K562 (cell line): Measurements from ENCODE around the gene PBX1. TPM values are rescaled to one million over a fixed set of nuclear protein-coding genes. Genes with fewer than 3 reads are reported as not detected.

Experiments used
- CEBPB ChIP-seq: fragments of 450-650 bp; IDR thresholded peaks from 2 replicates; pipeline ENCODE4 v1.6.1; 2016; ENCODE audit warnings: missing genetic modification characterization, missing compliant biosample characterization
- NFYB ChIP-seq: IDR thresholded peaks from 2 replicates; pipeline ENCODE4 v1.6.1; 2011; ENCODE audit warnings: mild to moderate bottlenecking, moderate library complexity; ENCODE audit not compliant: insufficient read length; ENCODE audit errors: extremely low read depth
- RB1 ChIP-seq: fragments of 450-650 bp; IDR thresholded peaks from 2 replicates; pipeline ENCODE4 v1.6.1; 2017; ENCODE audit warnings: low read depth, mild to moderate bottlenecking
- SIRT6 ChIP-seq: IDR thresholded peaks from one replicate; pipeline ENCODE4 v1.6.1; 2012; ENCODE audit warnings: low read depth, mild to moderate bottlenecking, control low read depth, inconsistent platforms, low read length, moderate library complexity
- polyA plus RNA-seq, 8 experiments: library from polyadenylated mRNA; depleted of rRNA in 4 of 8; stranded (reverse) in 5 of 8; unstranded in 3 of 8; fragments of >200 nt; fragmentation: Nextera tagmentation in 2 of 8; fragmentation: Illumina TruSeq in 1 of 8; extraction: Ambion mirVana in 2 of 8; extraction: Trizol in 1 of 8; gene quantifications; 2 replicates each; pipeline versions ENCODE4 v1.2.1 to v1.2.3, GENCODE V29; 2011 to 2014; ENCODE audit warnings: inconsistent platforms in 1 of 8, missing spikeins in 1 of 8
- total RNA-seq, 7 experiments: library from RNA; depleted of rRNA in 6 of 7; stranded (reverse); fragments of >200 nt in 6 of 7; fragmentation: Illumina TruSeq in 2 of 7; extraction: Trizol in 2 of 7; gene quantifications; 2 replicates each; pipeline versions ENCODE4 v1.2.1 to v1.2.3, GENCODE V29; 2011 to 2021; ENCODE audit warnings: low replicate concordance in 1 of 7
- TF ChIP-seq, protein P1 (sequence below): fragments of 450-650 bp; IDR thresholded peaks from 2 replicates; pipeline ENCODE4 v1.6.1; 2016; ENCODE audit warnings: mild to moderate bottlenecking, moderate library complexity
- TF ChIP-seq, protein P2 (sequence below): fragments of 450-650 bp; conservative IDR thresholded peaks from 2 replicates; pipeline ENCODE4 v1.6.1; 2016; ENCODE audit warnings: missing genetic modification characterization, low read depth, mild to moderate bottlenecking, control low read depth, missing compliant biosample characterization
- TF ChIP-seq, protein P3 (sequence below): sonication (generic); formaldehyde crosslinking; IDR thresholded peaks from 2 replicates; pipeline ENCODE4 v1.5.0; 2020; ENCODE audit warnings: missing genetic modification reagents

Gene PBX1
- total and polyA plus RNA-seq, 9 of the 15 experiments (the other 6 are each of a cell fraction or from before 2014, with no cell fraction given): 0.03 to 0.62 (median 0.17) TPM

DNA sequence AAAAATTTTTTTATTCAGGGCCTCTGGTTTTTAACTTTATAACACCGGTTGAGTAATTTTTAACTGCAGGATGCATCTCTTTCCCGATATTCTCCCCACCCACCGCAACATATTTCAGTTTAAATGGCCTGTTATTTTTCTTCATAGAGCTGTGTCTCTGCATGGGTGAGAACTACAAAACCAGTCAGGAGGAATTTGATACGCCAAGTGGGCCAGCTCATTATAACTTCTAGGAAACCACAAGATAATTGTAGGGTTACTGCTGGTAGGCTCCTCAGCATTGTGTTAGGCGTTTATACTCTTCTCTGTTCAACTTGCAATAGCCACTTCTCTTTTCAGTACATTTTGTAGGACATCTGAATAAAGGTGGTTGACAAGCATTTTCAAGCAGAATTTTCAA, 169.7 kb downstream of the PBX1 start (continued):
- TF ChIP-seq, protein P1, sequence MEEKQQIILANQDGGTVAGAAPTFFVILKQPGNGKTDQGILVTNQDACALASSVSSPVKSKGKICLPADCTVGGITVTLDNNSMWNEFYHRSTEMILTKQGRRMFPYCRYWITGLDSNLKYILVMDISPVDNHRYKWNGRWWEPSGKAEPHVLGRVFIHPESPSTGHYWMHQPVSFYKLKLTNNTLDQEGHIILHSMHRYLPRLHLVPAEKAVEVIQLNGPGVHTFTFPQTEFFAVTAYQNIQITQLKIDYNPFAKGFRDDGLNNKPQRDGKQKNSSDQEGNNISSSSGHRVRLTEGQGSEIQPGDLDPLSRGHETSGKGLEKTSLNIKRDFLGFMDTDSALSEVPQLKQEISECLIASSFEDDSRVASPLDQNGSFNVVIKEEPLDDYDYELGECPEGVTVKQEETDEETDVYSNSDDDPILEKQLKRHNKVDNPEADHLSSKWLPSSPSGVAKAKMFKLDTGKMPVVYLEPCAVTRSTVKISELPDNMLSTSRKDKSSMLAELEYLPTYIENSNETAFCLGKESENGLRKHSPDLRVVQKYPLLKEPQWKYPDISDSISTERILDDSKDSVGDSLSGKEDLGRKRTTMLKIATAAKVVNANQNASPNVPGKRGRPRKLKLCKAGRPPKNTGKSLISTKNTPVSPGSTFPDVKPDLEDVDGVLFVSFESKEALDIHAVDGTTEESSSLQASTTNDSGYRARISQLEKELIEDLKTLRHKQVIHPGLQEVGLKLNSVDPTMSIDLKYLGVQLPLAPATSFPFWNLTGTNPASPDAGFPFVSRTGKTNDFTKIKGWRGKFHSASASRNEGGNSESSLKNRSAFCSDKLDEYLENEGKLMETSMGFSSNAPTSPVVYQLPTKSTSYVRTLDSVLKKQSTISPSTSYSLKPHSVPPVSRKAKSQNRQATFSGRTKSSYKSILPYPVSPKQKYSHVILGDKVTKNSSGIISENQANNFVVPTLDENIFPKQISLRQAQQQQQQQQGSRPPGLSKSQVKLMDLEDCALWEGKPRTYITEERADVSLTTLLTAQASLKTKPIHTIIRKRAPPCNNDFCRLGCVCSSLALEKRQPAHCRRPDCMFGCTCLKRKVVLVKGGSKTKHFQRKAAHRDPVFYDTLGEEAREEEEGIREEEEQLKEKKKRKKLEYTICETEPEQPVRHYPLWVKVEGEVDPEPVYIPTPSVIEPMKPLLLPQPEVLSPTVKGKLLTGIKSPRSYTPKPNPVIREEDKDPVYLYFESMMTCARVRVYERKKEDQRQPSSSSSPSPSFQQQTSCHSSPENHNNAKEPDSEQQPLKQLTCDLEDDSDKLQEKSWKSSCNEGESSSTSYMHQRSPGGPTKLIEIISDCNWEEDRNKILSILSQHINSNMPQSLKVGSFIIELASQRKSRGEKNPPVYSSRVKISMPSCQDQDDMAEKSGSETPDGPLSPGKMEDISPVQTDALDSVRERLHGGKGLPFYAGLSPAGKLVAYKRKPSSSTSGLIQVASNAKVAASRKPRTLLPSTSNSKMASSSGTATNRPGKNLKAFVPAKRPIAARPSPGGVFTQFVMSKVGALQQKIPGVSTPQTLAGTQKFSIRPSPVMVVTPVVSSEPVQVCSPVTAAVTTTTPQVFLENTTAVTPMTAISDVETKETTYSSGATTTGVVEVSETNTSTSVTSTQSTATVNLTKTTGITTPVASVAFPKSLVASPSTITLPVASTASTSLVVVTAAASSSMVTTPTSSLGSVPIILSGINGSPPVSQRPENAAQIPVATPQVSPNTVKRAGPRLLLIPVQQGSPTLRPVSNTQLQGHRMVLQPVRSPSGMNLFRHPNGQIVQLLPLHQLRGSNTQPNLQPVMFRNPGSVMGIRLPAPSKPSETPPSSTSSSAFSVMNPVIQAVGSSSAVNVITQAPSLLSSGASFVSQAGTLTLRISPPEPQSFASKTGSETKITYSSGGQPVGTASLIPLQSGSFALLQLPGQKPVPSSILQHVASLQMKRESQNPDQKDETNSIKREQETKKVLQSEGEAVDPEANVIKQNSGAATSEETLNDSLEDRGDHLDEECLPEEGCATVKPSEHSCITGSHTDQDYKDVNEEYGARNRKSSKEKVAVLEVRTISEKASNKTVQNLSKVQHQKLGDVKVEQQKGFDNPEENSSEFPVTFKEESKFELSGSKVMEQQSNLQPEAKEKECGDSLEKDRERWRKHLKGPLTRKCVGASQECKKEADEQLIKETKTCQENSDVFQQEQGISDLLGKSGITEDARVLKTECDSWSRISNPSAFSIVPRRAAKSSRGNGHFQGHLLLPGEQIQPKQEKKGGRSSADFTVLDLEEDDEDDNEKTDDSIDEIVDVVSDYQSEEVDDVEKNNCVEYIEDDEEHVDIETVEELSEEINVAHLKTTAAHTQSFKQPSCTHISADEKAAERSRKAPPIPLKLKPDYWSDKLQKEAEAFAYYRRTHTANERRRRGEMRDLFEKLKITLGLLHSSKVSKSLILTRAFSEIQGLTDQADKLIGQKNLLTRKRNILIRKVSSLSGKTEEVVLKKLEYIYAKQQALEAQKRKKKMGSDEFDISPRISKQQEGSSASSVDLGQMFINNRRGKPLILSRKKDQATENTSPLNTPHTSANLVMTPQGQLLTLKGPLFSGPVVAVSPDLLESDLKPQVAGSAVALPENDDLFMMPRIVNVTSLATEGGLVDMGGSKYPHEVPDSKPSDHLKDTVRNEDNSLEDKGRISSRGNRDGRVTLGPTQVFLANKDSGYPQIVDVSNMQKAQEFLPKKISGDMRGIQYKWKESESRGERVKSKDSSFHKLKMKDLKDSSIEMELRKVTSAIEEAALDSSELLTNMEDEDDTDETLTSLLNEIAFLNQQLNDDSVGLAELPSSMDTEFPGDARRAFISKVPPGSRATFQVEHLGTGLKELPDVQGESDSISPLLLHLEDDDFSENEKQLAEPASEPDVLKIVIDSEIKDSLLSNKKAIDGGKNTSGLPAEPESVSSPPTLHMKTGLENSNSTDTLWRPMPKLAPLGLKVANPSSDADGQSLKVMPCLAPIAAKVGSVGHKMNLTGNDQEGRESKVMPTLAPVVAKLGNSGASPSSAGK: no peak
- TF ChIP-seq, protein P2, sequence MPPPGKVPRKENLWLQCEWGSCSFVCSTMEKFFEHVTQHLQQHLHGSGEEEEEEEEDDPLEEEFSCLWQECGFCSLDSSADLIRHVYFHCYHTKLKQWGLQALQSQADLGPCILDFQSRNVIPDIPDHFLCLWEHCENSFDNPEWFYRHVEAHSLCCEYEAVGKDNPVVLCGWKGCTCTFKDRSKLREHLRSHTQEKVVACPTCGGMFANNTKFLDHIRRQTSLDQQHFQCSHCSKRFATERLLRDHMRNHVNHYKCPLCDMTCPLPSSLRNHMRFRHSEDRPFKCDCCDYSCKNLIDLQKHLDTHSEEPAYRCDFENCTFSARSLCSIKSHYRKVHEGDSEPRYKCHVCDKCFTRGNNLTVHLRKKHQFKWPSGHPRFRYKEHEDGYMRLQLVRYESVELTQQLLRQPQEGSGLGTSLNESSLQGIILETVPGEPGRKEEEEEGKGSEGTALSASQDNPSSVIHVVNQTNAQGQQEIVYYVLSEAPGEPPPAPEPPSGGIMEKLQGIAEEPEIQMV: no peak
- TF ChIP-seq, protein P3, sequence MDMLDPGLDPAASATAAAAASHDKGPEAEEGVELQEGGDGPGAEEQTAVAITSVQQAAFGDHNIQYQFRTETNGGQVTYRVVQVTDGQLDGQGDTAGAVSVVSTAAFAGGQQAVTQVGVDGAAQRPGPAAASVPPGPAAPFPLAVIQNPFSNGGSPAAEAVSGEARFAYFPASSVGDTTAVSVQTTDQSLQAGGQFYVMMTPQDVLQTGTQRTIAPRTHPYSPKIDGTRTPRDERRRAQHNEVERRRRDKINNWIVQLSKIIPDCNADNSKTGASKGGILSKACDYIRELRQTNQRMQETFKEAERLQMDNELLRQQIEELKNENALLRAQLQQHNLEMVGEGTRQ: no peak
- TF ChIP-seq RB1: no peak
- no peak for TF ChIP-seq NFYB
- no peak for TF ChIP-seq CEBPB
- TF ChIP-seq SIRT6: no peak
- TF ChIP-seq, all 486 proteins: peak for 0
